Jurkat, Clone E6-1 (cell line): ENCODE data around the gene CYP2C9.

Source experiments
- DNase-seq: peaks from one replicate; pipeline ENCODE4 v3.0.0-alpha.2; 2011; ENCODE audit warnings: low read depth, low spot score
- H3K4me3 ChIP-seq: 2 replicates; pipeline ENCODE4 v1.5.1; 2011; ENCODE audit warnings: mild to moderate bottlenecking, low read length, control low read depth, moderate library complexity

CYP2C9 gene

GRCh38 chr10:95035332-95036295, 97.2 kb downstream of the CYP2C9 start:
- DNase-seq = no peak
- no peak overlapping the region for H3K4me3 ChIP-seq

- no peak overlapping the region for H3K4me3 ChIP-seq
- no peak for DNase-seq
Measured at GRCh38 chr10:95039281-95039680, 100.8 kb downstream of the CYP2C9 start.
